ENCODE data around the gene NOS1AP. TPM values are rescaled to one million over a fixed set of nuclear protein-coding genes. Genes with fewer than 3 reads are reported as not detected.

Gene NOS1AP
- total and polyA plus RNA-seq, 9 of the 15 experiments (the other 6 are each of a cell fraction or from before 2014, with no cell fraction given) = 0.07 to 1.5 (median 0.22) TPM

DNA sequence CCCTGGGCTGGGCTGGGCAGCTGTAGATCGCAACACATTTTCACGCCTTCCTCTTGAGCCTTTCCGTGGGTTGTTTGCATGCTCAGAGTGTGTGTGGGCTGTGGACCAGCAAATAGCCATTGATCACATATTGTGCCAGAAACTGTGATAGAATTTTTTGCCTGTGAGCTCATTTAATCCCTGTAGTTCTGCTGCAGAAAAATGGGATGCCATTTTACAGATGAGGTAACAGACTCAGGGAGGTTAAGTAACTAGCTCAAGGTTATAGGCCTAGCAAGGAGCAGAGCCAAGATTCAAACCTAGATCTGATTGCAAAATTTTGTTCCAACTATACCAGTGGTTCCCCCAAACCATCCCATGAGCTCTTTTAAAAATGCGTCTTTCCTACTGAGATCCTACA lies 296.7 kb downstream of the NOS1AP start:
- DNase-seq (ENCODE audit: extremely low read depth in 1 of 4, low spot score in 3 of 4) = no peak
- in situ Hi-C loops (cut with MboI) (no loop called here), intact Hi-C loops (cut with micrococcal nuclease) (no loop called here)
- Histone ChIP-seq H3K27me3 (ENCODE audit: control insufficient read depth in 2 of 2, insufficient read depth in 2 of 2, low read length in 2 of 2) (no peaks in the 10 kb centered on the region), H3K9ac (ENCODE audit: insufficient read depth in 1 of 2, low read depth in 2 of 2, low read length in 2 of 2) (no peak overlapping the region), H3K79me2 (ENCODE audit: control insufficient read depth, insufficient read depth, low read length) (no peaks in the 10 kb centered on the region), H3K4me1 (replicated peaks in 1 of 2; ENCODE audit: control insufficient read depth in 2 of 2, insufficient read depth in 2 of 2, low read length in 2 of 2) (peaks cover 13 to 16% of the 10 kb centered on the region in 2 experiments; a peak in 4 of 5 replicates), H3K27ac (ENCODE audit: extremely low read depth, low read depth, low read length) (no peak overlapping the region), H3K4me2 (ENCODE audit: insufficient read depth, low read length) (no peak overlapping the region), H3K9me1 (ENCODE audit: control insufficient read depth, insufficient read depth, low read length) (no peaks in the 10 kb centered on the region), H3K9me3 (replicated peaks; ENCODE audit: control insufficient read depth, insufficient read depth, low read depth, low read length) (no peaks in the 10 kb centered on the region), H3K36me3 (ENCODE audit: control insufficient read depth, insufficient read depth, low read length) (no peaks in the 10 kb centered on the region), H3K4me3 (no peak overlapping the region), H4K20me1 (replicated peaks; ENCODE audit: control insufficient read depth, insufficient read depth, low read length) (no peaks in the 10 kb centered on the region), H2AFZ (ENCODE audit: low read depth, low read length) (0 out of 2 replicates have a peak overlapping the region, but pooled peaks have one; percentile 34)
- ChIA-PET CTCF (ENCODE audit: low intra/inter-chr PET ratio) (no interaction called here), POLR2A (interaction anchor here (1.4 kb wide), 1 partner anchor 195 kb away, joined by 3 read pairs; the partner anchor contains the start of gene UAP1)
- ATAC-seq = no peak
- no peak for FAIRE-seq
- BruUV-seq (replicated peaks) = no TSS peak
- no peak for TF ChIP-seq MTA2 (IDR thresholded peaks at IDR 0.05; ENCODE audit: low read depth)
- TF ChIP-seq, protein P1, sequence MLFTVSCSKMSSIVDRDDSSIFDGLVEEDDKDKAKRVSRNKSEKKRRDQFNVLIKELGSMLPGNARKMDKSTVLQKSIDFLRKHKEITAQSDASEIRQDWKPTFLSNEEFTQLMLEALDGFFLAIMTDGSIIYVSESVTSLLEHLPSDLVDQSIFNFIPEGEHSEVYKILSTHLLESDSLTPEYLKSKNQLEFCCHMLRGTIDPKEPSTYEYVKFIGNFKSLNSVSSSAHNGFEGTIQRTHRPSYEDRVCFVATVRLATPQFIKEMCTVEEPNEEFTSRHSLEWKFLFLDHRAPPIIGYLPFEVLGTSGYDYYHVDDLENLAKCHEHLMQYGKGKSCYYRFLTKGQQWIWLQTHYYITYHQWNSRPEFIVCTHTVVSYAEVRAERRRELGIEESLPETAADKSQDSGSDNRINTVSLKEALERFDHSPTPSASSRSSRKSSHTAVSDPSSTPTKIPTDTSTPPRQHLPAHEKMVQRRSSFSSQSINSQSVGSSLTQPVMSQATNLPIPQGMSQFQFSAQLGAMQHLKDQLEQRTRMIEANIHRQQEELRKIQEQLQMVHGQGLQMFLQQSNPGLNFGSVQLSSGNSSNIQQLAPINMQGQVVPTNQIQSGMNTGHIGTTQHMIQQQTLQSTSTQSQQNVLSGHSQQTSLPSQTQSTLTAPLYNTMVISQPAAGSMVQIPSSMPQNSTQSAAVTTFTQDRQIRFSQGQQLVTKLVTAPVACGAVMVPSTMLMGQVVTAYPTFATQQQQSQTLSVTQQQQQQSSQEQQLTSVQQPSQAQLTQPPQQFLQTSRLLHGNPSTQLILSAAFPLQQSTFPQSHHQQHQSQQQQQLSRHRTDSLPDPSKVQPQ (CRISPR knock-in tag; IDR thresholded peaks at IDR 0.05; ENCODE audit: borderline replicate concordance) = no peak
- TF ChIP-seq EP300 (IDR thresholded peaks at IDR 0.05; ENCODE audit: low read length) = no peak
- TF ChIP-seq RHOXF2B (CRISPR knock-in tag; conservative IDR thresholded peaks at IDR 0.05) = no peak
- TF ChIP-seq, protein P2, sequence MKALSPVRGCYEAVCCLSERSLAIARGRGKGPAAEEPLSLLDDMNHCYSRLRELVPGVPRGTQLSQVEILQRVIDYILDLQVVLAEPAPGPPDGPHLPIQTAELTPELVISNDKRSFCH (CRISPR knock-in tag; IDR thresholded peaks at IDR 0.05) = no peak
- TF ChIP-seq, protein P2 (tag; IDR thresholded peaks at IDR 0.05) = no peak
- TF ChIP-seq RAD21 (CRISPR knock-in tag; conservative IDR thresholded peaks at IDR 0.05 in 1 of 2, IDR thresholded peaks at IDR 0.05 in 1 of 2) = no peak
- TF ChIP-seq U2AF2 (optimal IDR thresholded peaks at IDR 0.05; ENCODE audit: low read depth, low read length) = no peak
- TF ChIP-seq BACH1 (tag; IDR thresholded peaks at IDR 0.05) = no peak
- TF ChIP-seq, protein P3, sequence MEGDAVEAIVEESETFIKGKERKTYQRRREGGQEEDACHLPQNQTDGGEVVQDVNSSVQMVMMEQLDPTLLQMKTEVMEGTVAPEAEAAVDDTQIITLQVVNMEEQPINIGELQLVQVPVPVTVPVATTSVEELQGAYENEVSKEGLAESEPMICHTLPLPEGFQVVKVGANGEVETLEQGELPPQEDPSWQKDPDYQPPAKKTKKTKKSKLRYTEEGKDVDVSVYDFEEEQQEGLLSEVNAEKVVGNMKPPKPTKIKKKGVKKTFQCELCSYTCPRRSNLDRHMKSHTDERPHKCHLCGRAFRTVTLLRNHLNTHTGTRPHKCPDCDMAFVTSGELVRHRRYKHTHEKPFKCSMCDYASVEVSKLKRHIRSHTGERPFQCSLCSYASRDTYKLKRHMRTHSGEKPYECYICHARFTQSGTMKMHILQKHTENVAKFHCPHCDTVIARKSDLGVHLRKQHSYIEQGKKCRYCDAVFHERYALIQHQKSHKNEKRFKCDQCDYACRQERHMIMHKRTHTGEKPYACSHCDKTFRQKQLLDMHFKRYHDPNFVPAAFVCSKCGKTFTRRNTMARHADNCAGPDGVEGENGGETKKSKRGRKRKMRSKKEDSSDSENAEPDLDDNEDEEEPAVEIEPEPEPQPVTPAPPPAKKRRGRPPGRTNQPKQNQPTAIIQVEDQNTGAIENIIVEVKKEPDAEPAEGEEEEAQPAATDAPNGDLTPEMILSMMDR (IDR thresholded peaks at IDR 0.05 in 2 of 3, conservative IDR thresholded peaks at IDR 0.05 in 1 of 3; ENCODE audit: insufficient read depth in 2 of 3, low read depth in 1 of 3, low read length in 3 of 3) = no peak
- TF ChIP-seq BCL6 (CRISPR knock-in tag; IDR thresholded peaks at IDR 0.05) = no peak
- WGBS (ENCODE audit: insufficient coverage, low coverage, missing lambda C conversion rate) = 52% methylated on average over 4 of the region's 4 CpGs
